SU-DHL-6 (cell line): ENCODE results near the gene UBFD1.

Experiments
- CTCF ChIP-seq: fragments of 200-600 bp; sonication (generic); IDR thresholded peaks from one replicate; pipeline ENCODE4 v1.5.1; 2017; ENCODE audit warnings: antibody characterized with exemption, mild to moderate bottlenecking, low read length, moderate library complexity; ENCODE audit not compliant: insufficient read depth, poor library complexity, severe bottlenecking
- EZH2phosphoT487 ChIP-seq: fragments of 200-600 bp; sonication (generic), shearing (Covaris generic); conservative IDR thresholded peaks from 2 replicates; pipeline ENCODE4 v1.6.1; 2018; ENCODE audit warnings: mild to moderate bottlenecking, antibody characterized with exemption, low read length, moderate library complexity, mixed read lengths

- TF ChIP-seq CTCF, result no peak
- no peak for TF ChIP-seq EZH2phosphoT487
Measured at GRCh38 chr16:23515881-23516280, 41.6 kb upstream of the UBFD1 start.
